Vagina (tissue), 2 donors: ENCODE results near the gene MGLL. TPM values are rescaled to one million over a fixed set of nuclear protein-coding genes. Genes with fewer than 3 reads are reported as not detected.

Source experiments
- DNase-seq, 2 donors: peaks; one replicate each; pipeline ENCODE4 v3.0.0-alpha.2; 2017; ENCODE audit errors: extremely low spot score in 2 of 2
- H3K27ac ChIP-seq: fragments of 200-600 bp; sonication (generic); one replicate; pipeline ENCODE4 v1.5.1; 2019
- H3K27me3 ChIP-seq: fragments of 200-600 bp; sonication (generic); one replicate; pipeline ENCODE4 v1.5.1; 2019
- H3K36me3 ChIP-seq, 2 donors: fragments of 200-600 bp; sonication (generic); one replicate each; pipeline ENCODE4 v1.5.1; 2017 to 2019
- H3K4me1 ChIP-seq: fragments of 200-600 bp; sonication (generic); one replicate; pipeline ENCODE4 v1.5.1; 2019
- H3K4me3 ChIP-seq, 2 donors: fragments of 200-600 bp; sonication (generic); 1 replicate in 1 of 2; 2 replicates in 1 of 2; pipeline ENCODE4 v1.5.1; 2016 to 2019
- H3K9me3 ChIP-seq: fragments of 200-600 bp; sonication (generic); one replicate; pipeline ENCODE4 v1.5.1; 2019
- CTCF ChIP-seq, 3 experiments: fragments of 450-650 bp in 2 of 3; fragments of 200-600 bp in 1 of 3; sonication (generic) in 1 of 3; IDR thresholded peaks; one replicate each; pipeline ENCODE4 v1.5.1; 2017 to 2019; ENCODE audit warnings: antibody characterized with exemption in 3 of 3, mild to moderate bottlenecking in 2 of 3, moderate library complexity in 2 of 3
- POLR2A ChIP-seq, 2 donors: fragments of 450-650 bp; IDR thresholded peaks; one replicate each; pipeline ENCODE4 v1.6.1; 2017; ENCODE audit warnings: antibody characterized with exemption in 2 of 2, mild to moderate bottlenecking in 2 of 2, moderate library complexity in 2 of 2
- POLR2AphosphoS5 ChIP-seq, 2 donors: sonication (generic); formaldehyde crosslinking; IDR thresholded peaks; one replicate each; pipeline ENCODE4 v1.9.0; 2017; ENCODE audit warnings: antibody characterized with exemption in 2 of 2, mild to moderate bottlenecking in 2 of 2, low read depth in 1 of 2; ENCODE audit not compliant: insufficient read depth in 1 of 2
- intact Hi-C: fragments of 100-400 bp; cut with DNase I; formaldehyde crosslinking; loops from one replicate; pipeline ENCODE4 v1.15.1; 2023
- total RNA-seq: library from RNA; depleted of rRNA; stranded (reverse); fragments of >200 nt; gene quantifications from one replicate; pipeline ENCODE4 v1.2.3, GENCODE V29; 2016

MGLL gene
- total RNA-seq, 1 donor from 2014 or later: 35.6 TPM

DNA sequence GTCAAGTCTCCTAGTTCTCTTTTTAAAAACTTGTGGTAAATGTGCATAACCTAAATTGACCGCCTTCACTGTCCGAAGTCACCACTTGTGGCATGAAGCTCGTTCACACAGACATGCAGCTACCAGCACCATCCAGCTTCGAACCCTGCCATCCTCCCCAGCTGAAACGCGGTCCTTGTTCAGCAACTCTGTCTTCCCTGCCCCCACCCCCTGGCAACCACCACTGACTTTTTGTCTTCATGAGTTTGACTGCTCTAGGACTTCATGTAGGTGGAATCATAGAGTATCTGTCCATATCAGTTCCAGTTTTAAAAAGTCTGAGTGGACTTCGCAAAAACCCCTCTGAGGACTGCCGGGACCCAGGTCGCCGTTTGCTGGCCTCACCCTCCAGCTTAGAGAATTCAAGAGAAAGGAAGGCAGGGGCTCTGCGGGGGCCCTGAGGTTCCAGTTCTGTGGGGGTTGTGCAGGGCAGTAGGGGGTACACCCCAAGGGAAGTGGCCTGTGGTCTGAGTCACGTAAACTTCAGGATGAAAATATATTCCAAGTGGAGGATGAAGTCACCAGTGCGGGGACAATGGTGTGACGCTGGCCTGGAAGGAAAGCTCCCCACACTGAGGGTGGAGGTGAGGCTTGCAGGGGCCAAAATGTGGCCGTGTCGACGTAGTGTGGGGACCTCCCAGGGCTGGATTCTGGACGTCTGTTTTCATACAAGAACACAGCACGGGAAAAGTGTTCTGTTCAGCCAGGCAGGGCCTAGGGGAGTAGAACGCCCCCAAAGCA, 82.0 kb downstream of the MGLL start:
- DNase-seq: no peak
- Histone ChIP-seq H3K27me3 (no peaks in the 10 kb centered on the region), H3K36me3 (no peaks in the 10 kb centered on the region), H3K4me3 (no peak overlapping the region), H3K9me3 (no peaks in the 10 kb centered on the region), H3K27ac (peak overlapping the region; percentile 17), H3K4me1 (peaks cover 43% of the 10 kb centered on the region)
- no peak for TF ChIP-seq POLR2AphosphoS5 (IDR thresholded peaks at IDR 0.05; ENCODE audit: insufficient read depth in 1 of 2, low read depth in 1 of 2)
- no peak for TF ChIP-seq CTCF (IDR thresholded peaks at IDR 0.05)
- intact Hi-C loops: loop anchor here (10.0 kb wide), 2 partner anchors 46 to 84 kb away; partner anchors contain the start of gene MGLL

GRCh38 chr3:127739347-127740135, 82.8 kb downstream of the MGLL start:
- H3K4me3 ChIP-seq: no peak overlapping the region
- H3K36me3 ChIP-seq: no peaks in the 10 kb centered on the region
- TF ChIP-seq POLR2AphosphoS5 (IDR thresholded peaks at IDR 0.05; ENCODE audit: insufficient read depth in 1 of 2, low read depth in 1 of 2) (no peak), CTCF (IDR thresholded peaks at IDR 0.05) (no peak), POLR2A (IDR thresholded peaks at IDR 0.05) (no peak)
- no peaks in the 10 kb centered on the region for H3K9me3 ChIP-seq
- H3K4me1 ChIP-seq: peaks cover 50% of the 10 kb centered on the region
- DNase-seq: no peak
- no peaks in the 10 kb centered on the region for H3K27me3 ChIP-seq
- intact Hi-C loops: loop anchor here (10.0 kb wide), 2 partner anchors 45 to 85 kb away; partner anchors contain the start of gene MGLL
- no peak overlapping the region for H3K27ac ChIP-seq

GRCh38 chr3:127738192-127738840, 84.0 kb downstream of the MGLL start:
- TF ChIP-seq POLR2A (IDR thresholded peaks at IDR 0.05) (no peak), POLR2AphosphoS5 (IDR thresholded peaks at IDR 0.05; ENCODE audit: insufficient read depth in 1 of 2, low read depth in 1 of 2) (no peak), CTCF (IDR thresholded peaks at IDR 0.05) (no peak)
- Histone ChIP-seq H3K4me1 (peaks cover 48% of the 10 kb centered on the region), H3K27ac (peak overlapping the region; percentile 36), H3K4me3 (no peak overlapping the region), H3K9me3 (no peaks in the 10 kb centered on the region), H3K36me3 (no peaks in the 10 kb centered on the region), H3K27me3 (no peaks in the 10 kb centered on the region)
- intact Hi-C loops: no loop called here
- DNase-seq: no peak

DNA sequence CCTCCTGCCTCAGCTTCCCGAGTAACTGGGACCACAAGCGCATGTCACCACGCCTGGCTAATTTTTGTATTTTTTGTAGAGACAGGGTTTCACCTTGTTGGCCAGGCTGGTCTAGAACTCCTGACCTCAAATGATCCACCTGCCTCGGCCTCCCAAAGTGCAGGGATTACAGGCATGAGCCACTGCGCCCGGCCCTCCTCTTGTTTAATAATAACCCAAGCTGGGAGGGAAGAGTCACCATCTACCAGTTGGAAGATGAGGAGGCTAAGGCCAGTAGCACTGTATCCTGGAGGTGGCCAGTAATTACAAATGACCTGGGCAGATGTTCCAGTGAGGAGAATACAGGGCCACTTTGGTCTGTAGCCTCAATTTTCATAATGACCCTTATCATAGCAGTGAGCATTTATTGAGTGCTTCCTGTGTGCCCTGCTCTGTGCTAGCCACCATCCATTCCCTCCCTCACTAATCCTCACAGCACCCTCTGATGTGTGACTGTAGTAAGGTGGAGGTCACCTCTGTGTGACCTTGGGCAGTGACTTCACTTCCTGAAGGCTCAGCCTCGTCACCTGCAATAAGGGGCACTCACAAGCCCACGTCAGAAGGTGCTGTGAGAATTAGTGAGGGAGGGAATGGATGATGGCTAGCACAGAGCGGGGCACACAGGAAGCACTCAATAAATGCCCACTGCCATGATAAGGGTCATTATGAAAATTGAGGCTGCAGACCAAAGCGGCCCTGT, 85.3 kb downstream of the MGLL start:
- no peaks in the 10 kb centered on the region for H3K27me3 ChIP-seq
- H3K4me3 ChIP-seq: no peak overlapping the region
- no peak for TF ChIP-seq POLR2A (IDR thresholded peaks at IDR 0.05)
- TF ChIP-seq POLR2AphosphoS5 (IDR thresholded peaks at IDR 0.05; ENCODE audit: insufficient read depth in 1 of 2, low read depth in 1 of 2): no peak
- TF ChIP-seq CTCF (IDR thresholded peaks at IDR 0.05): no peak
- no peak for DNase-seq
- H3K36me3 ChIP-seq: no peaks in the 10 kb centered on the region
- peaks cover 42% of the 10 kb centered on the region for H3K4me1 ChIP-seq
- H3K27ac ChIP-seq: no peak overlapping the region
- intact Hi-C loops: no loop called here
- H3K9me3 ChIP-seq: no peaks in the 10 kb centered on the region
